ENCODE measurements around the gene RNU1-3. TPM values are rescaled to one million over a fixed set of nuclear protein-coding genes. Genes with fewer than 3 reads are reported as not detected.
"Not testable (repeated sequence)": the region's sequence is repeated elsewhere in the genome, so short reads cannot be mapped to it uniquely, and the experiment has no call there.

Gene RNU1-3
- total RNA-seq, 1 donor from 2014 or later, result under 0.01 TPM

DNA sequence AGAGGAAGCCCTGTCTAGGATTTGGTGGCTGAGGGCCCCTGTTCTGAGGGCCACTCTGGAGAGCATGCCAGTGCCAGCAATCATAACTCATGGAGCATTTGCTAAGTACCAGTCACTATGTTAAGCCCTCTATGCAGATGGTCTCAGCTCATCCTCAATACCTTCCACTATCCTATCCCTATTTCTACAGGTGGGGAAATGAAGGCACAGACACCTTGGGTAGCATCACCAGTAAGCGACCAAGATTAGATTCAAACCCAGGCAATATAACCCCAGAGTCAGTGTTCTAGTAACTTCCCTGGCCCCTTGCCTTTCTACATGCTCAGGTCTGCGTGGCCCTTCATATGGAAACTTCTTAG, 45.5 kb downstream of the RNU1-3 start:
- no peak for DNase-seq (ENCODE audit: low spot score in 2 of 2)
- TF ChIP-seq, protein P1, sequence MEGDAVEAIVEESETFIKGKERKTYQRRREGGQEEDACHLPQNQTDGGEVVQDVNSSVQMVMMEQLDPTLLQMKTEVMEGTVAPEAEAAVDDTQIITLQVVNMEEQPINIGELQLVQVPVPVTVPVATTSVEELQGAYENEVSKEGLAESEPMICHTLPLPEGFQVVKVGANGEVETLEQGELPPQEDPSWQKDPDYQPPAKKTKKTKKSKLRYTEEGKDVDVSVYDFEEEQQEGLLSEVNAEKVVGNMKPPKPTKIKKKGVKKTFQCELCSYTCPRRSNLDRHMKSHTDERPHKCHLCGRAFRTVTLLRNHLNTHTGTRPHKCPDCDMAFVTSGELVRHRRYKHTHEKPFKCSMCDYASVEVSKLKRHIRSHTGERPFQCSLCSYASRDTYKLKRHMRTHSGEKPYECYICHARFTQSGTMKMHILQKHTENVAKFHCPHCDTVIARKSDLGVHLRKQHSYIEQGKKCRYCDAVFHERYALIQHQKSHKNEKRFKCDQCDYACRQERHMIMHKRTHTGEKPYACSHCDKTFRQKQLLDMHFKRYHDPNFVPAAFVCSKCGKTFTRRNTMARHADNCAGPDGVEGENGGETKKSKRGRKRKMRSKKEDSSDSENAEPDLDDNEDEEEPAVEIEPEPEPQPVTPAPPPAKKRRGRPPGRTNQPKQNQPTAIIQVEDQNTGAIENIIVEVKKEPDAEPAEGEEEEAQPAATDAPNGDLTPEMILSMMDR (IDR thresholded peaks at IDR 0.05), result no peak
- intact Hi-C loops (cut with DNase I), result loop anchor here (1.0 kb wide), 1 partner anchor 330 kb away; no protein-coding TSS in a partner anchor
- Histone ChIP-seq H3K27me3 (no peaks in the 10 kb centered on the region), H3K4me1 (no peaks in the 10 kb centered on the region), H3K27ac (no peak overlapping the region), H3K4me3 (no peak overlapping the region), H3K36me3 (peaks cover 50 to 55% of the 10 kb centered on the region in 2 donors), H3K9me3 (no peaks in the 10 kb centered on the region)

DNA sequence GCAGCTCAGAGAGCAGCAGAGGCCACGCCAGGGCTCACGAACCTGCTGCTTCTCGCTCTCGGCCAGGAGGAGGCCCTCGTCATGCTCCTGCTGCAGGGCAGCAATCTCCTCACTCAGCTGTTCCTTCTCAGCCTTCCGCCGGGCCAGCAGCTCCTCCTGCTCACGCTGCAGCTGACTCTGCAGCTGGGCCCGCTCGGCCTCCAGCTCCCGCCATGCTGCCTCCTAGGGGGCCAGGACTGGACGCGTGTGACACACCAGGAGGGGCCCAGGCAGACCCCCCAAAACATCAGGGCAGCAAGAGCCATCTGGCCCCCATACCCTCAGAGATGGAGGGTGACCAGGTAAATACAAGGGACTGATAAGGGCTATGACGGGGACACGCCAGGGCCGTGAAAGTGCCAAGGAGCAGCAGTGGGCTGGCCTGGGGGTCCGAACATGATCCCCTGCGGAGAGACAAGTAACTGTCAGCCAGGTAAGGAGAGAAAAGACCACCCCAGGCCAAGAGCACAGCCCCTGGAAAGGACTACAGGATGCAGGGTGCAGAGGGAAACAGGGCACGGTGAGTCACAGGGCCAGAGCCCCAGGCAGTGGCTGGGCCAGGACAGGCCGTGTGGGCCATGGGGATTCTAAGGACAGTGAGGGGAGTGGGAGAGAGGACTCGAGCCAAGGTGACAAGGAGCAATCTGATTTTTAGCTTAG, 46.8 kb downstream of the RNU1-3 start:
- peaks cover 39 to 42% of the 10 kb centered on the region in 2 donors for H3K36me3 ChIP-seq
- H3K9me3 ChIP-seq; H3K27me3 ChIP-seq; H3K4me1 ChIP-seq; H3K4me3 ChIP-seq; H3K27ac ChIP-seq; intact Hi-C loops (cut with DNase I): not testable (repeated sequence)
- DNase-seq (ENCODE audit: low spot score in 2 of 2), result peak in 1 of 2 donors; percentile 64

DNA sequence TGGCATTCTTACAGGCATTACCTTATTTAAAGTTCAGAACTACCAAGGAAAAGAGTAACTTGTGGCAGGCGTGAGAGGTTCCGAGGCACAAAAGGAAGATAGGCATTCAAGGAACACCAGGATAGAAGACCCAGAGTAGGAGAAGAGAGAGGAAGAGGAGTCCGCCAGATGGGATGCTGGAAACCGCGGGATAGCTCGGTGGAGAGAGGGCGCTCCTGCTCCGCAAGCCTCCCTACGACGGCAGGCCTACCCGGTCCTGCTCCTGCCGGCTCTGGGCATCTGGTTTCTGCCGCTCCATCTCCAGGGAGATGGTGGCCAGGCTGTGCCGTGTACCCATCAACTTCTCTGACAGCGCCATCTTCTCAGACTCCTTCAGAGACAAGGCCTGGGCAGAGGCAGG, 48.0 kb downstream of the RNU1-3 start:
- TF ChIP-seq, protein P1 (IDR thresholded peaks at IDR 0.05), result no peak
- Histone ChIP-seq H3K4me1 (peaks cover 0 to 8% of the 10 kb centered on the region in 2 donors), H3K4me3 (no peak overlapping the region), H3K36me3 (peaks cover 27 to 30% of the 10 kb centered on the region in 2 donors), H3K27me3 (no peaks in the 10 kb centered on the region), H3K9me3 (no peaks in the 10 kb centered on the region), H3K27ac (no peak overlapping the region)
- intact Hi-C loops (cut with DNase I), result no loop called here
- peak in 1 of 2 donors; percentile 79 for DNase-seq (ENCODE audit: low spot score in 2 of 2)

DNA sequence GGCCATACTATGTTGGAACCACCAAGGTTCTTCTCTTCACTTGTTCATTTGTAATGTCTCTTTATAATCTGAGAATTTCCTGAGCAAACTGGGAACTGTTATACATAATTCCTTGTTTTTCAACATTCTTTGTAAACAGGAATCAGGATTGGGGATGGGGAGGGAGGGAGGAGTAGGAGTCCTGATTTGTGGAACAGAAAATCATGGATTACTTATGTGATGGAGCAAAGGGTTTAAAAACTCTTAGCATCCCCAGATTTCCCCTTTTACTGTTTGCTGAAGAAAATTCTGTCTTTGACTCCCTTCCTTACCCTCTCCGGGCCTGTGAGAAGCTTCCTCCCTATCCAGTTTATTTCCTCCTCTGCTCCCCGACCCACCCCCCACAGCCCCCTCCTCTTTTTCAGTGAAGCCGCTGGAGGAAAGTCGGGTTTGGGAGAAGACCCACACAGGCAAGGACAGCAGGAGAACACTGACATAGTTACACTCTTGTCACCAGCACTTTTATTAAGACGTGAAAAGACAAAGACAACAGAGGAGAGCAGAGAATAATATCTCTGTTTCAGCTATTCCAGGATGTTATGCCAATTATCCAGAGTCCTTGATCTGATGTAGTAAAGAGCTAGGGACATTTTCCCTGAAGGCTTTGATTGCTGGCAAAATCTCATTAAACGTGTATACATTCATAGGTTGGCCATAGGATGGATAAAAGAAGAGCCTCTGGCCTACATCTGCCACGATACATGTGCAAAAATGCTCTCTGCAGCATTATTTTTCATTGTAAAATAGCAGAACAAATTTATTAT, 48.8 kb downstream of the RNU1-3 start:
- Histone ChIP-seq H3K4me3 (no peak overlapping the region), H3K4me1 (peaks cover 0 to 9% of the 10 kb centered on the region in 2 donors), H3K27me3 (no peaks in the 10 kb centered on the region), H3K36me3 (peaks cover 19 to 23% of the 10 kb centered on the region in 2 donors), H3K9me3 (no peaks in the 10 kb centered on the region), H3K27ac (no peak overlapping the region)
- intact Hi-C loops (cut with DNase I), result no loop called here
- peak in 1 of 2 donors; percentile 58 for DNase-seq (ENCODE audit: low spot score in 2 of 2)
- TF ChIP-seq, protein P1 (IDR thresholded peaks at IDR 0.05), result no peak

- intact Hi-C loops (cut with DNase I), result no loop called here
Observed at GRCh38 chr1:16617114-16617631, 49.6 kb downstream of the RNU1-3 start.

More at GRCh38 chr1:16617114-16617631, 49.6 kb downstream of the RNU1-3 start:
- TF ChIP-seq, protein P1 (IDR thresholded peaks at IDR 0.05), result no peak
- H3K27ac ChIP-seq, result no peak overlapping the region
- H3K9me3 ChIP-seq, result no peaks in the 10 kb centered on the region
- no peak overlapping the region for H3K4me3 ChIP-seq
- H3K4me1 ChIP-seq, result peaks cover 2 to 12% of the 10 kb centered on the region in 2 donors
- H3K36me3 ChIP-seq, result peaks cover 13 to 15% of the 10 kb centered on the region in 2 donors
- no peaks in the 10 kb centered on the region for H3K27me3 ChIP-seq
- peak in 1 of 2 donors; percentile 77 for DNase-seq (ENCODE audit: low spot score in 2 of 2)

Other genes starting within 250 kb of the RNU1-3 start
- gene SPATA21, start 229.5 kb downstream of the RNU1-3 start, total RNA-seq, result not detected
- 28.6 TPM for gene NECAP2, start 226.2 kb downstream of the RNU1-3 start, total RNA-seq
- under 0.01 TPM for gene RNU1-1, start 152.7 kb downstream of the RNU1-3 start, total RNA-seq
- gene NBPF1, start 53.4 kb downstream of the RNU1-3 start, total RNA-seq, result 9.2 TPM
- gene RNU1-4, start 73.6 kb upstream of the RNU1-3 start, total RNA-seq, result under 0.01 TPM
- gene RNU1-2, start 229.0 kb upstream of the RNU1-3 start, total RNA-seq, result under 0.01 TPM

Measured in ascending aorta (tissue), 2 donors.